ENCODE data around the gene ITPR3. TPM values are rescaled to one million over a fixed set of nuclear protein-coding genes. Genes with fewer than 3 reads are reported as not detected.
"Not testable (repeated sequence)": the region's sequence is repeated elsewhere in the genome, so short reads cannot be mapped to it uniquely, and the experiment has no call there.

Gene ITPR3
- total and polyA plus RNA-seq, 8 donors = 14.1 to 149 (median 65.6) TPM

DNA sequence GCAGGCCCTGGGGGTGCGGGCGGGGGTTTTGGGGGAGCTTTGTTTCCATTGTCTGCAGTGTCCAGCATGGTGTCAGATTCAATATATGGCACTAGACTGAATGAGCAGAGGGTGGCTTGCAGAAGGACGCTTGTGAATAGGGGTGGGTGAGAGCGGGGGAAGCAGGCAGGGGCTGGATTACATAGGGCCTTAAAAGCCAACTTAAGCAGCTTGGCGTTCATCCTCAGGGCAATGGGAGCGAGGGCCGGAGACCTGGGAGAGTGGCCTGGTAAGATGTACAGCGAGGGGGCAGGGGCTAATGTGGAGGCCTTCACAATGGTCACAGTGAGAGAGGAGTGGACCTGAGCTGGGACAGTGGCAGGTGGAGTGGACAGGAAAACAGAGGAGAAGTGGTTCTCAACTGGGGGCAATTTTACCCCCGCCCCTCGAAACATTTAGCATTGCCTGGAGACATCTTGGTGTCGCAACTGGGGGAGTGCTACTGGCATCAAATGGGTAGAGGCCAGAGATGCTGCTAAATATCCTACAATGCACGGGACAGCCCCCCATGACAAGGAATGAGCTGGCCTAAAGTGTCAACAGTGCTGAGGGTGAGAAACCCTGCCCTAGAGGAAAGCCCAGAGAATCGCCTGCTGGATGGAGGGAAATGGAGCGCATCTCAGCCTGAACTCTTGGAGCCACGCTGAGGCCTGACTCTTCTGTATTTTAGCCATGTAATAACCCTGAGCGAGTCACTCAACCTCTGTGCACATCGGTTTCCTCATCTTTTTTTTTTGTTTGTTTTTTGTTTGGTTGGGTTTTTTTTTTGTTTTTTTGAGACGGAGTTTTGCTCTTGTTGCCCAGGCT lies 25.9 kb upstream of the ITPR3 start:
- WGBS, 5 donors = 91 to 95% (median 93%) methylated on average over 17 to 18 of the region's 18 CpGs
- no peak overlapping the region for H3K4me3 ChIP-seq
- H3K9me3 ChIP-seq = no peaks in the 10 kb centered on the region
- intact Hi-C loops (cut with DNase I; ENCODE audit: low total_unique reads) = no loop called here
- no peak overlapping the region for H3K27ac ChIP-seq
- TF ChIP-seq EP300 (IDR thresholded peaks at IDR 0.05) (no peak), POLR2AphosphoS5 (IDR thresholded peaks at IDR 0.05) (no peak), POLR2A (IDR thresholded peaks at IDR 0.05) (no peak), CTCF (IDR thresholded peaks at IDR 0.05) (no peak)
- no peaks in the 10 kb centered on the region for H3K36me3 ChIP-seq
- H3K27me3 ChIP-seq = peaks cover 0 to 24% (median 0%) of the 10 kb centered on the region in 3 donors
- DNase-seq = no peak
- H3K4me1 ChIP-seq = peaks cover 8 to 36% (median 25%) of the 10 kb centered on the region in 4 donors

- H3K36me3 ChIP-seq; H3K9me3 ChIP-seq; H3K4me3 ChIP-seq; DNase-seq; H3K27ac ChIP-seq; intact Hi-C loops (cut with DNase I; ENCODE audit: low total_unique reads): not testable (repeated sequence)
- H3K4me1 ChIP-seq = peaks cover 0 to 22% (median 13%) of the 10 kb centered on the region in 4 donors
- 69 to 96% (median 91%) methylated on average over 5 of the region's 5 CpGs for WGBS, 5 donors
- H3K27me3 ChIP-seq = peaks cover 0 to 24% (median 0%) of the 10 kb centered on the region in 3 donors
Observed at GRCh38 chr6:33596894-33597293, 24.2 kb upstream of the ITPR3 start.

DNA sequence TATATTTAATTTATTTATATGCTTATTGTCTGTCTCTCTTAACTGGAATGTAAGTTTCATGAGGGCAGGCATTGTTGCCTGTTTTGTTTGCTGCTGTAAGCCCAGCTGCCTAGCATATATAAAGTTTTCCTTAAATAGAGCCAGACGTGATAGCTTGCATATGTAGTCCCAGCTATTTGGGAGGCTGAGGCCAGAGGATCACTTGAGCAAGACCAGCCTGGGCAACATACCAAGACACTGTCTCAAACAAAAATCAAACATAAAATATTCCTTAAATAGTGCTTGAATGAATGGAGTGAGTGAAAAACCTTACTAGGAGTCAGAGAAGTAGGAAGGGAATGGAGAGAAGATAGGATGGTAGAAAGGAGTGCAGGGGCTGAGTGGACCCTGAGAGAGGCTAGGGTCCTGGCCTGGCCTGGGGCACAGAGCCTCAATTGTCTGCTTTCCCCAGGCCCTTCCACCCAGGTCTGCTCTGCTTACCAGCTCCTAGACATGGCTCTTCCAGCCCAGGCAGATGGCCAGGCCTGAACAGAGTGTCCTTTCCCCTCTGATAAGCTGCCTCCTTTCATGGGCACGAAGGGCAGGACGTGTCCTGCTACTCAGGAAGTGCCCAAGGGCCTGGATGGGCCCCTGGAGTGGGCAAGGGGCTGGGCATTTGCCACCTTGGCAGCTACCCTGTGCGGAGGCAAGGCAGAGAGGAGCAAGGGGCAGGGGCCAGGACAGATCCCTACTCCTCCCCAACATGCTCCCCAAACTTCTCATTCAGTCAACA lies 23.4 kb upstream of the ITPR3 start:
- TF ChIP-seq POLR2A (IDR thresholded peaks at IDR 0.05) = no peak
- no peak for TF ChIP-seq EP300 (IDR thresholded peaks at IDR 0.05)
- TF ChIP-seq POLR2AphosphoS5 (IDR thresholded peaks at IDR 0.05) = no peak
- no peak for TF ChIP-seq CTCF (IDR thresholded peaks at IDR 0.05)
- H3K27ac ChIP-seq = no peak overlapping the region
- no peak for DNase-seq
- H3K9me3 ChIP-seq = no peaks in the 10 kb centered on the region
- no peak overlapping the region for H3K4me3 ChIP-seq
- 45 to 84% (median 66%) methylated on average over 3 to 4 of the region's 4 CpGs for WGBS, 5 donors
- peaks cover 0 to 21% (median 0%) of the 10 kb centered on the region in 3 donors for H3K27me3 ChIP-seq
- intact Hi-C loops (cut with DNase I; ENCODE audit: low total_unique reads) = no loop called here
- H3K36me3 ChIP-seq = no peaks in the 10 kb centered on the region
- peaks cover 0 to 18% (median 10%) of the 10 kb centered on the region in 4 donors for H3K4me1 ChIP-seq

DNA sequence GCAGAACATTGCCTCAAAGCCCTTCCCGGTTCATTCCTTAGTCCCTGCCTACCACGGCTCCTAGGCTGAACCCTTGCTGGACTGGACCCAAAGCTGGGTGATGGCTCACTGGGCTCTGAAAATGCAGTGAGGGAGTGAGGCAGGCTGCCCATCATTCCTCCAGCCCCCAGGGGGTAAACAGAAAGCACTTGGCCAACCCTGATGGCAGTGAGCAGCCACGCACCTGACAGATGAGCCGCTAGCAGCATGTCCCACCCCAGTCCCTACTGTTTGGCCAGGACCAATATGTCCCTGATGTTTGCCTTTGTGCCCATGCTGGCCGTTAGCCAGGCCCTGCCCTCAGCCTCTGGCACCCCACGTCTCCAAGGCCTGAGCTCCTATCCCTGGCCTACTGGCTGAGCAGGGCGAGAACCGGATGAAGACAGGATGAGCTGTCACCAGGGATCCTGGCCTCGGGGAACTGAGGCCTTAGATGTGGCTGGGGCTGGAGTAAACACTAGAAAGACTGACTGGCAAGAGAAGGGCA lies 21.6 kb upstream of the ITPR3 start:
- H3K27ac ChIP-seq = peak overlapping the region in 3 of 5 donors; percentile 22 to 52 (median 26)
- peaks cover 0 to 3% (median under 1%) of the 10 kb centered on the region in 4 donors for H3K9me3 ChIP-seq

More for the DNA sequence above, 21.6 kb upstream of the ITPR3 start:
- Histone ChIP-seq H3K27me3 (peaks cover 0 to 10% (median 0%) of the 10 kb centered on the region in 3 donors), H3K4me1 (peaks cover 0 to 9% (median 3%) of the 10 kb centered on the region in 4 donors), H3K4me3 (no peak overlapping the region), H3K36me3 (no peaks in the 10 kb centered on the region)
- intact Hi-C loops (cut with DNase I; ENCODE audit: low total_unique reads) = no loop called here
- TF ChIP-seq POLR2AphosphoS5 (IDR thresholded peaks at IDR 0.05) = no peak
- TF ChIP-seq POLR2A (IDR thresholded peaks at IDR 0.05) = no peak
- no peak for TF ChIP-seq CTCF (IDR thresholded peaks at IDR 0.05)
- TF ChIP-seq EP300 (IDR thresholded peaks at IDR 0.05) = no peak
- peak in 1 of 2 donors; percentile 39 for DNase-seq
- 37 to 48% (median 45%) methylated on average over 8 to 9 of the region's 9 CpGs for WGBS, 5 donors
